Spleen (tissue), 7 donors: Measurements from ENCODE around the gene BMP6.
"Not testable (repeated sequence)": the region's sequence is repeated elsewhere in the genome, so short reads cannot be mapped to it uniquely, and the experiment has no call there.

Experiments
- POLR2A ChIP-seq, 3 donors: fragments of 450-650 bp; IDR thresholded peaks; one replicate each; pipeline ENCODE4 v1.5.1; 2017; ENCODE audit warnings: antibody characterized with exemption in 3 of 3, mild to moderate bottlenecking in 1 of 3
- POLR2AphosphoS5 ChIP-seq, 3 donors: sonication (generic); formaldehyde crosslinking; IDR thresholded peaks; one replicate each; pipeline ENCODE4 v1.5.1; 2017; ENCODE audit warnings: antibody characterized with exemption in 3 of 3
- TF ChIP-seq, protein P1 (sequence below), 11 experiments: fragments of 200-600 bp in 7 of 11; fragments of 450-650 bp in 4 of 11; sonication (generic) in 4 of 11; IDR thresholded peaks in 8 of 11; conservative IDR thresholded peaks in 3 of 11; 1 replicate in 7 of 11; 2 replicates in 4 of 11; pipeline versions ENCODE4 v1.4.0 to v1.8.0; 2016 to 2021; ENCODE audit warnings: antibody characterized with exemption in 11 of 11, inconsistent platforms in 4 of 11, mild to moderate bottlenecking in 1 of 11
- donor health status: DM: no; HTN: no; CAD: no; lungs with moderate emphysema.
- donor health status: DM: no; HTN: no; CAD: no.
- donor health status: DM: no; HTN: no; CAD: no.

DNA sequence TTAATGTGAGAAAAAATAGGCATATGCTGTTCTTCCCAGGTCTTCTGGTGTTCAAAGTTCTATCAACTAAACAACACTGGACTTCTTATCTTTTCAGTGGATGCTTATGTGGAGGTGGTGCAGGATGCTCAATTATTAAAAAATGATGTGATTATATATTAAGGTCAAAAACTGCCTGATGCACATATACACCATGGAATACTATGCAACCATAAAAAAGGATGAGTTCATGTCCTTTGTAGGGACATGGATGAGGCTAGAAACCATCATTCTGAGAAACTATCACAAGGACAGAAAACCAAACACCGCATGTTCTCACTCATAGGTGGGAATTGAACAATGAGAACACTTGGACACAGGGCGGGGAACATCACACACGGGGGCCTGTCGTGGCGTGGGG lies 91.3 kb downstream of the BMP6 start:
- not testable (repeated sequence) for TF ChIP-seq POLR2A, POLR2AphosphoS5 (IDR thresholded peaks at IDR 0.05)
- TF ChIP-seq, protein P1, sequence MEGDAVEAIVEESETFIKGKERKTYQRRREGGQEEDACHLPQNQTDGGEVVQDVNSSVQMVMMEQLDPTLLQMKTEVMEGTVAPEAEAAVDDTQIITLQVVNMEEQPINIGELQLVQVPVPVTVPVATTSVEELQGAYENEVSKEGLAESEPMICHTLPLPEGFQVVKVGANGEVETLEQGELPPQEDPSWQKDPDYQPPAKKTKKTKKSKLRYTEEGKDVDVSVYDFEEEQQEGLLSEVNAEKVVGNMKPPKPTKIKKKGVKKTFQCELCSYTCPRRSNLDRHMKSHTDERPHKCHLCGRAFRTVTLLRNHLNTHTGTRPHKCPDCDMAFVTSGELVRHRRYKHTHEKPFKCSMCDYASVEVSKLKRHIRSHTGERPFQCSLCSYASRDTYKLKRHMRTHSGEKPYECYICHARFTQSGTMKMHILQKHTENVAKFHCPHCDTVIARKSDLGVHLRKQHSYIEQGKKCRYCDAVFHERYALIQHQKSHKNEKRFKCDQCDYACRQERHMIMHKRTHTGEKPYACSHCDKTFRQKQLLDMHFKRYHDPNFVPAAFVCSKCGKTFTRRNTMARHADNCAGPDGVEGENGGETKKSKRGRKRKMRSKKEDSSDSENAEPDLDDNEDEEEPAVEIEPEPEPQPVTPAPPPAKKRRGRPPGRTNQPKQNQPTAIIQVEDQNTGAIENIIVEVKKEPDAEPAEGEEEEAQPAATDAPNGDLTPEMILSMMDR (IDR thresholded peaks at IDR 0.05 in 8 of 11, conservative IDR thresholded peaks at IDR 0.05 in 3 of 11) = not testable (repeated sequence)
